Measurements from ENCODE around the gene ABCA13.

Gene ABCA13

GRCh38 chr7:48244864-48245271 lies 73.6 kb downstream of the ABCA13 start:
- DNase-seq = no peak
- WGBS = 85% methylated on average over 5 of the region's 5 CpGs
- no peaks in the 10 kb centered on the region for H3K9me3 ChIP-seq (ENCODE audit: control insufficient read depth, low read length)

GRCh38 chr7:48245751-48246472 lies 74.7 kb downstream of the ABCA13 start:
- Histone ChIP-seq H3K4ac (ENCODE audit: low read depth in 1 of 2, low read length in 2 of 2) (no peak overlapping the region), H3K27me3 (ENCODE audit: control insufficient read depth in 1 of 2, insufficient read depth in 1 of 2, low read length in 2 of 2) (no peaks in the 10 kb centered on the region), H3K4me3 (ENCODE audit: insufficient read depth in 1 of 2, low read depth in 1 of 2, low read length in 2 of 2) (no peak overlapping the region), H3K36me3 (ENCODE audit: control insufficient read depth in 1 of 2, insufficient read depth in 2 of 2, low read depth in 1 of 2, low read length in 2 of 2) (no peaks in the 10 kb centered on the region), H3K79me1 (replicated peaks; ENCODE audit: low read length, poor library complexity, severe bottlenecking) (no peaks in the 10 kb centered on the region), H3K4me1 (ENCODE audit: control insufficient read depth, insufficient read depth, low read depth, low read length) (no peaks in the 10 kb centered on the region), H4K91ac (ENCODE audit: low read length) (no peak overlapping the region), H3K23ac (ENCODE audit: low read length in 2 of 2) (no peak overlapping the region), H2AFZ (ENCODE audit: low read depth, low read length) (no peak overlapping the region), H3K27ac (ENCODE audit: low read length, poor library complexity, severe bottlenecking) (peak overlapping the region; percentile 44), H3K9me3 (ENCODE audit: control insufficient read depth, low read length) (no peaks in the 10 kb centered on the region), H3K14ac (ENCODE audit: low read length in 2 of 2) (no peak overlapping the region), H2BK15ac (ENCODE audit: low read depth, poor library complexity, severe bottlenecking) (no peak overlapping the region), H2BK12ac (ENCODE audit: low read length in 2 of 2) (no peak overlapping the region), H2BK5ac (ENCODE audit: low read depth, low read length, poor library complexity, severe bottlenecking) (no peak overlapping the region), H3K4me2 (ENCODE audit: low read length, poor library complexity, severe bottlenecking) (no peak overlapping the region), H4K8ac (ENCODE audit: low read length) (no peak overlapping the region), H2AK5ac (ENCODE audit: low read length, severe bottlenecking) (no peak overlapping the region), H3K9ac (ENCODE audit: low read length) (no peak overlapping the region), H3K18ac (ENCODE audit: low read depth in 1 of 2, low read length in 2 of 2) (no peak overlapping the region), H2BK120ac (ENCODE audit: low read depth, low read length) (no peak overlapping the region)
- WGBS = 76% methylated on average over 8 of the region's 9 CpGs
- DNase-seq = no peak

More at GRCh38 chr7:48244864-48245271, 73.6 kb downstream of the ABCA13 start:
- H2BK120ac ChIP-seq (ENCODE audit: low read depth, low read length) = no peak overlapping the region
- H3K4me3 ChIP-seq (ENCODE audit: insufficient read depth in 1 of 2, low read depth in 1 of 2, low read length in 2 of 2) = no peak overlapping the region
- no peak overlapping the region for H3K14ac ChIP-seq (ENCODE audit: low read length in 2 of 2)
- no peak overlapping the region for H4K91ac ChIP-seq (ENCODE audit: low read length)
- H3K4me2 ChIP-seq (ENCODE audit: low read length, poor library complexity, severe bottlenecking) = no peak overlapping the region
- no peaks in the 10 kb centered on the region for H3K4me1 ChIP-seq (ENCODE audit: control insufficient read depth, insufficient read depth, low read depth, low read length)
- no peaks in the 10 kb centered on the region for H3K36me3 ChIP-seq (ENCODE audit: control insufficient read depth in 1 of 2, insufficient read depth in 2 of 2, low read depth in 1 of 2, low read length in 2 of 2)
- no peak overlapping the region for H4K8ac ChIP-seq (ENCODE audit: low read length)
- H2AK5ac ChIP-seq (ENCODE audit: low read length, severe bottlenecking) = no peak overlapping the region
- no peak overlapping the region for H3K23ac ChIP-seq (ENCODE audit: low read length in 2 of 2)
- no peak overlapping the region for H2BK5ac ChIP-seq (ENCODE audit: low read depth, low read length, poor library complexity, severe bottlenecking)
- no peak overlapping the region for H3K18ac ChIP-seq (ENCODE audit: low read depth in 1 of 2, low read length in 2 of 2)
- H3K27ac ChIP-seq (ENCODE audit: low read length, poor library complexity, severe bottlenecking) = no peak overlapping the region
- H2AFZ ChIP-seq (ENCODE audit: low read depth, low read length) = no peak overlapping the region
- H3K9ac ChIP-seq (ENCODE audit: low read length) = no peak overlapping the region
- no peak overlapping the region for H3K4ac ChIP-seq (ENCODE audit: low read depth in 1 of 2, low read length in 2 of 2)
- no peaks in the 10 kb centered on the region for H3K79me1 ChIP-seq (replicated peaks; ENCODE audit: low read length, poor library complexity, severe bottlenecking)
- H3K27me3 ChIP-seq (ENCODE audit: control insufficient read depth in 1 of 2, insufficient read depth in 1 of 2, low read length in 2 of 2) = no peaks in the 10 kb centered on the region
- no peak overlapping the region for H2BK15ac ChIP-seq (ENCODE audit: low read depth, poor library complexity, severe bottlenecking)
- H2BK12ac ChIP-seq (ENCODE audit: low read length in 2 of 2) = no peak overlapping the region

GRCh38 chr7:48249166-48249565 lies 77.9 kb downstream of the ABCA13 start:
- Histone ChIP-seq H3K4me1 (ENCODE audit: control insufficient read depth, insufficient read depth, low read depth, low read length) (no peaks in the 10 kb centered on the region), H2BK12ac (ENCODE audit: low read length in 2 of 2) (no peak overlapping the region), H4K8ac (ENCODE audit: low read length) (no peak overlapping the region), H2BK15ac (ENCODE audit: low read depth, poor library complexity, severe bottlenecking) (no peak overlapping the region), H2AFZ (ENCODE audit: low read depth, low read length) (no peak overlapping the region), H3K9me3 (ENCODE audit: control insufficient read depth, low read length) (no peaks in the 10 kb centered on the region), H2BK120ac (ENCODE audit: low read depth, low read length) (no peak overlapping the region), H3K27me3 (ENCODE audit: control insufficient read depth in 1 of 2, insufficient read depth in 1 of 2, low read length in 2 of 2) (no peaks in the 10 kb centered on the region), H3K9ac (ENCODE audit: low read length) (no peak overlapping the region), H3K27ac (ENCODE audit: low read length, poor library complexity, severe bottlenecking) (no peak overlapping the region), H4K91ac (ENCODE audit: low read length) (no peak overlapping the region), H3K79me1 (replicated peaks; ENCODE audit: low read length, poor library complexity, severe bottlenecking) (no peaks in the 10 kb centered on the region), H3K23ac (ENCODE audit: low read length in 2 of 2) (no peak overlapping the region), H3K14ac (ENCODE audit: low read length in 2 of 2) (no peak overlapping the region), H3K4me2 (ENCODE audit: low read length, poor library complexity, severe bottlenecking) (no peak overlapping the region), H2BK5ac (ENCODE audit: low read depth, low read length, poor library complexity, severe bottlenecking) (no peak overlapping the region), H3K36me3 (ENCODE audit: control insufficient read depth in 1 of 2, insufficient read depth in 2 of 2, low read depth in 1 of 2, low read length in 2 of 2) (no peaks in the 10 kb centered on the region), H3K4me3 (ENCODE audit: insufficient read depth in 1 of 2, low read depth in 1 of 2, low read length in 2 of 2) (no peak overlapping the region), H3K4ac (ENCODE audit: low read depth in 1 of 2, low read length in 2 of 2) (no peak overlapping the region), H2AK5ac (ENCODE audit: low read length, severe bottlenecking) (no peak overlapping the region), H3K18ac (ENCODE audit: low read depth in 1 of 2, low read length in 2 of 2) (no peak overlapping the region)
- no peak for DNase-seq
- WGBS = 90% methylated on average over 1 of the region's 2 CpGs

- Histone ChIP-seq H2BK5ac (ENCODE audit: low read depth, low read length, poor library complexity, severe bottlenecking) (no peak overlapping the region), H3K79me1 (replicated peaks; ENCODE audit: low read length, poor library complexity, severe bottlenecking) (no peaks in the 10 kb centered on the region), H3K23ac (ENCODE audit: low read length in 2 of 2) (no peak overlapping the region), H2BK12ac (ENCODE audit: low read length in 2 of 2) (no peak overlapping the region), H2AFZ (ENCODE audit: low read depth, low read length) (no peak overlapping the region), H3K27me3 (ENCODE audit: control insufficient read depth in 1 of 2, insufficient read depth in 1 of 2, low read length in 2 of 2) (no peaks in the 10 kb centered on the region), H3K9me3 (ENCODE audit: control insufficient read depth, low read length) (no peaks in the 10 kb centered on the region), H3K4me3 (ENCODE audit: insufficient read depth in 1 of 2, low read depth in 1 of 2, low read length in 2 of 2) (no peak overlapping the region), H2BK15ac (ENCODE audit: low read depth, poor library complexity, severe bottlenecking) (no peak overlapping the region), H3K36me3 (ENCODE audit: control insufficient read depth in 1 of 2, insufficient read depth in 2 of 2, low read depth in 1 of 2, low read length in 2 of 2) (no peaks in the 10 kb centered on the region), H3K4me2 (ENCODE audit: low read length, poor library complexity, severe bottlenecking) (no peak overlapping the region), H2AK5ac (ENCODE audit: low read length, severe bottlenecking) (no peak overlapping the region), H3K4me1 (ENCODE audit: control insufficient read depth, insufficient read depth, low read depth, low read length) (no peaks in the 10 kb centered on the region), H3K14ac (ENCODE audit: low read length in 2 of 2) (no peak overlapping the region), H3K9ac (ENCODE audit: low read length) (no peak overlapping the region), H3K18ac (ENCODE audit: low read depth in 1 of 2, low read length in 2 of 2) (no peak overlapping the region), H4K8ac (ENCODE audit: low read length) (no peak overlapping the region), H3K27ac (ENCODE audit: low read length, poor library complexity, severe bottlenecking) (no peak overlapping the region), H3K4ac (ENCODE audit: low read depth in 1 of 2, low read length in 2 of 2) (no peak overlapping the region), H4K91ac (ENCODE audit: low read length) (no peak overlapping the region), H2BK120ac (ENCODE audit: low read depth, low read length) (no peak overlapping the region)
- WGBS = 29% methylated on average over 1 of the region's 2 CpGs
- DNase-seq = no peak
Measured at GRCh38 chr7:48250441-48250951, 79.2 kb downstream of the ABCA13 start.
